ENCODE measurements around the gene JAZF1.

Gene JAZF1

GRCh38 chr7:28208506-28208905 lies 27.9 kb upstream of the JAZF1 start:
- no peaks in the 10 kb centered on the region for H3K9me3 ChIP-seq
- no peak overlapping the region for H3K4me3 ChIP-seq (ENCODE audit: low read depth in 1 of 2, low read length in 1 of 2)
- H3K27me3 ChIP-seq = no peaks in the 10 kb centered on the region
- no peak overlapping the region for H3K27ac ChIP-seq
- TF ChIP-seq CTCF (IDR thresholded peaks at IDR 0.05) = no peak
- H3K4me1 ChIP-seq (ENCODE audit: control insufficient read depth in 1 of 2, insufficient read depth in 1 of 2, low read depth in 1 of 2, low read length in 1 of 2) = no peaks in the 10 kb centered on the region
- no peaks in the 10 kb centered on the region for H3K36me3 ChIP-seq

GRCh38 chr7:28207486-28208158 lies 27.0 kb upstream of the JAZF1 start:
- H3K4me1 ChIP-seq (ENCODE audit: control insufficient read depth in 1 of 2, insufficient read depth in 1 of 2, low read depth in 1 of 2, low read length in 1 of 2) = no peaks in the 10 kb centered on the region
- no peaks in the 10 kb centered on the region for H3K9me3 ChIP-seq
- no peaks in the 10 kb centered on the region for H3K36me3 ChIP-seq
- no peak for TF ChIP-seq CTCF (IDR thresholded peaks at IDR 0.05)
- no peaks in the 10 kb centered on the region for H3K27me3 ChIP-seq
- H3K27ac ChIP-seq = no peak overlapping the region
- no peak overlapping the region for H3K4me3 ChIP-seq (ENCODE audit: low read depth in 1 of 2, low read length in 1 of 2)

- no peak for TF ChIP-seq CTCF (IDR thresholded peaks at IDR 0.05)
- no peaks in the 10 kb centered on the region for H3K36me3 ChIP-seq
- H3K27me3 ChIP-seq = no peaks in the 10 kb centered on the region
- H3K9me3 ChIP-seq = no peaks in the 10 kb centered on the region
- H3K4me3 ChIP-seq (ENCODE audit: low read depth in 1 of 2, low read length in 1 of 2) = no peak overlapping the region
- H3K4me1 ChIP-seq (ENCODE audit: control insufficient read depth in 1 of 2, insufficient read depth in 1 of 2, low read depth in 1 of 2, low read length in 1 of 2) = no peaks in the 10 kb centered on the region
- no peak overlapping the region for H3K27ac ChIP-seq
Observed at GRCh38 chr7:28205506-28205905, 24.9 kb upstream of the JAZF1 start.

- no peaks in the 10 kb centered on the region for H3K27me3 ChIP-seq
- H3K4me1 ChIP-seq (ENCODE audit: control insufficient read depth in 1 of 2, insufficient read depth in 1 of 2, low read depth in 1 of 2, low read length in 1 of 2) = no peaks in the 10 kb centered on the region
- TF ChIP-seq CTCF (IDR thresholded peaks at IDR 0.05) = no peak
- no peak overlapping the region for H3K27ac ChIP-seq
- H3K9me3 ChIP-seq = no peaks in the 10 kb centered on the region
- no peaks in the 10 kb centered on the region for H3K36me3 ChIP-seq
- H3K4me3 ChIP-seq (ENCODE audit: low read depth in 1 of 2, low read length in 1 of 2) = no peak overlapping the region
Observed at GRCh38 chr7:28203508-28204240, 23.1 kb upstream of the JAZF1 start.

- H3K27me3 ChIP-seq = no peaks in the 10 kb centered on the region
- H3K9me3 ChIP-seq = no peaks in the 10 kb centered on the region
- no peak overlapping the region for H3K4me3 ChIP-seq (ENCODE audit: low read depth in 1 of 2, low read length in 1 of 2)
- no peak overlapping the region for H3K27ac ChIP-seq
- no peaks in the 10 kb centered on the region for H3K36me3 ChIP-seq
- TF ChIP-seq CTCF (IDR thresholded peaks at IDR 0.05) = no peak
- H3K4me1 ChIP-seq (ENCODE audit: control insufficient read depth in 1 of 2, insufficient read depth in 1 of 2, low read depth in 1 of 2, low read length in 1 of 2) = no peaks in the 10 kb centered on the region
Observed at GRCh38 chr7:28202222-28202621, 21.6 kb upstream of the JAZF1 start.
